Transverse colon (tissue), 4 donors: ENCODE results near the gene ZSWIM4. TPM values are rescaled to one million over a fixed set of nuclear protein-coding genes. Genes with fewer than 3 reads are reported as not detected.
A peak's percentile ranks its signal among the peaks of the same experiment; 100 is the strongest.

Experiments used
- DNase-seq: peaks from one replicate; pipeline ENCODE4 v3.0.0-alpha.2; 2019
- H3K27ac ChIP-seq, 4 donors: fragments of 200-600 bp; sonication (generic); 2 replicates each; pipeline ENCODE4 v1.5.1; 2016 to 2018; ENCODE audit warnings: inconsistent platforms in 4 of 4
- H3K27me3 ChIP-seq: fragments of 200-600 bp; sonication (generic); 2 replicates; pipeline ENCODE4 v1.5.1; 2017; ENCODE audit warnings: inconsistent platforms
- H3K36me3 ChIP-seq, 4 donors: fragments of 200-600 bp; sonication (generic); 2 replicates each; pipeline ENCODE4 v1.5.1; 2017 to 2019; ENCODE audit warnings: inconsistent platforms in 4 of 4
- H3K4me1 ChIP-seq, 4 donors: fragments of 200-600 bp; sonication (generic); 2 replicates each; pipeline ENCODE4 v1.5.1; 2017 to 2020; ENCODE audit warnings: inconsistent platforms in 4 of 4
- H3K4me3 ChIP-seq, 4 donors: fragments of 200-600 bp; sonication (generic); 1 replicate in 1 of 4; 2 replicates in 3 of 4; pipeline versions ENCODE4 v1.5.1 to v1.6.1; 2017 to 2019; ENCODE audit warnings: inconsistent platforms in 4 of 4
- H3K9me3 ChIP-seq, 2 donors: fragments of 200-600 bp; sonication (generic); 2 replicates each; pipeline ENCODE4 v1.5.1; 2017 to 2019; ENCODE audit warnings: inconsistent platforms in 2 of 2
- EP300 ChIP-seq: sonication (generic); formaldehyde crosslinking; IDR thresholded peaks from one replicate; pipeline ENCODE4 v1.6.1; 2017; ENCODE audit warnings: antibody characterized with exemption, low read depth
- POLR2A ChIP-seq: fragments of 450-650 bp; IDR thresholded peaks from one replicate; pipeline ENCODE4 v1.6.1; 2016; ENCODE audit warnings: antibody characterized with exemption, mild to moderate bottlenecking, moderate library complexity
- POLR2AphosphoS5 ChIP-seq, 3 donors: sonication (generic); formaldehyde crosslinking; IDR thresholded peaks; one replicate each; pipeline ENCODE4 v1.6.1; 2016; ENCODE audit warnings: antibody characterized with exemption in 3 of 3
- WGBS, 2 donors: methylation state at CpG; one replicate each; pipeline ENCODE4 v1.1.5; 2018; ENCODE audit warnings: low coverage in 1 of 2; 5-methylcytosine and 5-hydroxymethylcytosine counted together
- in situ Hi-C, 4 donors: fragments of 200-750 bp; cut with MboI; loops; one replicate each; pipeline versions ENCODE4 v1.15.0 to v1.15.1; 2017; ENCODE audit warnings: low sequenced_read_pairs in 3 of 4, low pct_ligation_motif_present in 1 of 4, low pct_unique_long_range_greater_than_20kb in 1 of 4
- intact Hi-C: fragments of 100-400 bp; cut with DNase I; formaldehyde crosslinking; loops from one replicate; pipeline ENCODE4 v1.15.1; 2023; ENCODE audit warnings: low total_unique reads
- total RNA-seq, 4 donors: library from RNA; depleted of rRNA; stranded (reverse); fragments of >200 nt; gene quantifications; one replicate each; pipeline ENCODE4 v1.1.0, GENCODE V29; 2016
- TF ChIP-seq, protein P1 (sequence below), 5 experiments: fragments of 200-600 bp in 3 of 5; fragments of 450-650 bp in 2 of 5; sonication (generic) in 3 of 5; IDR thresholded peaks; 1 replicate in 2 of 5; 2 replicates in 3 of 5; pipeline ENCODE4 v1.5.1; 2016 to 2017; ENCODE audit warnings: antibody characterized with exemption in 5 of 5, inconsistent platforms in 3 of 5, mild to moderate bottlenecking in 2 of 5, moderate library complexity in 1 of 5

The ZSWIM4 gene
- total RNA-seq, 4 donors from 2014 or later: 2.3 to 5.1 (median 2.9) TPM

GRCh38 chr19:13861714-13862531 is 66.7 kb downstream of the ZSWIM4 start:
- Histone ChIP-seq H3K9me3 (no peaks in the 10 kb centered on the region), H3K4me1 (peaks cover 5 to 23% (median 18%) of the 10 kb centered on the region in 4 donors), H3K4me3 (peak overlapping the region; percentile 33 to 50 (median 37)), H3K27me3 (peaks cover 8% of the 10 kb centered on the region), H3K36me3 (no peaks in the 10 kb centered on the region), H3K27ac (peak overlapping the region; percentile 87 to 93 (median 92))
- WGBS, 2 donors: 1% methylated on average over 25 of the region's 27 CpGs; no CpG with 5 or more reads in 1 of the 2 donors
- TF ChIP-seq EP300: no peak
- TF ChIP-seq POLR2A: peak; percentile 49
- peak; percentile 28 to 41 (median 39) for TF ChIP-seq POLR2AphosphoS5 (IDR thresholded peaks at IDR 0.05)
- TF ChIP-seq, protein P1, sequence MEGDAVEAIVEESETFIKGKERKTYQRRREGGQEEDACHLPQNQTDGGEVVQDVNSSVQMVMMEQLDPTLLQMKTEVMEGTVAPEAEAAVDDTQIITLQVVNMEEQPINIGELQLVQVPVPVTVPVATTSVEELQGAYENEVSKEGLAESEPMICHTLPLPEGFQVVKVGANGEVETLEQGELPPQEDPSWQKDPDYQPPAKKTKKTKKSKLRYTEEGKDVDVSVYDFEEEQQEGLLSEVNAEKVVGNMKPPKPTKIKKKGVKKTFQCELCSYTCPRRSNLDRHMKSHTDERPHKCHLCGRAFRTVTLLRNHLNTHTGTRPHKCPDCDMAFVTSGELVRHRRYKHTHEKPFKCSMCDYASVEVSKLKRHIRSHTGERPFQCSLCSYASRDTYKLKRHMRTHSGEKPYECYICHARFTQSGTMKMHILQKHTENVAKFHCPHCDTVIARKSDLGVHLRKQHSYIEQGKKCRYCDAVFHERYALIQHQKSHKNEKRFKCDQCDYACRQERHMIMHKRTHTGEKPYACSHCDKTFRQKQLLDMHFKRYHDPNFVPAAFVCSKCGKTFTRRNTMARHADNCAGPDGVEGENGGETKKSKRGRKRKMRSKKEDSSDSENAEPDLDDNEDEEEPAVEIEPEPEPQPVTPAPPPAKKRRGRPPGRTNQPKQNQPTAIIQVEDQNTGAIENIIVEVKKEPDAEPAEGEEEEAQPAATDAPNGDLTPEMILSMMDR (IDR thresholded peaks at IDR 0.05): peak; percentile 98 to 100 (median 99)
- in situ Hi-C loops (loop anchor here (5.0 to 25.0 kb wide), 5 partner anchors 80 to 275 kb away; partner anchors contain the start of genes C19orf53 (in 1 of the 4) and MRI1 (in 1 of the 4)), intact Hi-C loops (loop anchor here (2.0 to 10.0 kb wide), 2 partner anchors 77 to 97 kb away; partner anchors contain the start of gene MRI1)
- peak; percentile 95 for DNase-seq

GRCh38 chr19:13864046-13864666 is 68.9 kb downstream of the ZSWIM4 start:
- peak overlapping the region; percentile 52 to 84 (median 58) for H3K27ac ChIP-seq
- H3K27me3 ChIP-seq: peaks cover 8% of the 10 kb centered on the region
- in situ Hi-C loops (loop anchor here (5.0 to 25.0 kb wide), 5 partner anchors 82 to 277 kb away; partner anchors contain the start of genes C19orf53 (in 1 of the 4) and MRI1 (in 1 of the 4)), intact Hi-C loops (loop anchor here (10.0 kb wide), 1 partner anchor 99 kb away; the partner anchor contains the start of gene MRI1)
- no peak overlapping the region for H3K4me3 ChIP-seq
- H3K9me3 ChIP-seq: no peaks in the 10 kb centered on the region
- H3K4me1 ChIP-seq: peaks cover 5 to 23% (median 18%) of the 10 kb centered on the region in 4 donors
- no peak for DNase-seq
- TF ChIP-seq, protein P1 (IDR thresholded peaks at IDR 0.05): no peak
- TF ChIP-seq POLR2AphosphoS5 (IDR thresholded peaks at IDR 0.05) (no peak), POLR2A (no peak), EP300 (no peak)
- 37% methylated on average over 13 of the region's 13 CpGs; no CpG with 5 or more reads in 1 of the 2 donors for WGBS, 2 donors
- H3K36me3 ChIP-seq: no peaks in the 10 kb centered on the region

- intact Hi-C loops: loop anchor here (10.0 kb wide), 1 partner anchor 100 kb away; the partner anchor contains the start of gene MRI1
- H3K4me3 ChIP-seq: peak overlapping the region in 3 of 4 donors; percentile 64 to 79 (median 67)
- no peak for TF ChIP-seq EP300
- TF ChIP-seq, protein P1 (IDR thresholded peaks at IDR 0.05): no peak
- TF ChIP-seq POLR2A: no peak
- no peak for TF ChIP-seq POLR2AphosphoS5 (IDR thresholded peaks at IDR 0.05)
- in situ Hi-C loops: loop anchor here (5.0 to 25.0 kb wide), 5 partner anchors 83 to 278 kb away; partner anchors contain the start of genes C19orf53 (in 1 of the 4) and MRI1 (in 1 of the 4)
- H3K4me1 ChIP-seq: peaks cover 5 to 23% (median 18%) of the 10 kb centered on the region in 4 donors
- DNase-seq: no peak
- 6% methylated on average over 48 of the region's 113 CpGs; no CpG with 5 or more reads in 1 of the 2 donors for WGBS, 2 donors
- H3K36me3 ChIP-seq: no peaks in the 10 kb centered on the region
- H3K27me3 ChIP-seq: peaks cover 8% of the 10 kb centered on the region
- H3K9me3 ChIP-seq: no peaks in the 10 kb centered on the region
- peak overlapping the region; percentile 57 to 84 (median 67) for H3K27ac ChIP-seq
These were observed 69.7 kb downstream of the ZSWIM4 start for GRCh38 chr19:13864667-13865570.
